COLO829 (cell line): ENCODE data around the gene MSL2.
"Not testable (repeated sequence)": the region's sequence is repeated elsewhere in the genome, so short reads cannot be mapped to it uniquely, and the experiment has no call there.

Source experiments
- DNase-seq: peaks from one replicate; pipeline ENCODE4 v3.0.0; 2012; ENCODE audit warnings: low spot score

Gene MSL2

GRCh38 chr3:136192195-136192594 lies 3.9 kb downstream of the MSL2 start:
- not testable (repeated sequence) for DNase-seq

GRCh38 chr3:136189859-136190617 lies 6.1 kb downstream of the MSL2 start:
- no peak for DNase-seq

- DNase-seq, result no peak
Measured at GRCh38 chr3:136189043-136189442, 7.1 kb downstream of the MSL2 start.

GRCh38 chr3:136187868-136188267 lies 8.3 kb downstream of the MSL2 start:
- no peak for DNase-seq

GRCh38 chr3:136186846-136187245 lies 9.3 kb downstream of the MSL2 start:
- DNase-seq, result no peak

- DNase-seq, result no peak
Measured at GRCh38 chr3:136186344-136186743, 9.8 kb downstream of the MSL2 start.

GRCh38 chr3:136184703-136185102 lies 11.4 kb downstream of the MSL2 start:
- DNase-seq, result no peak

GRCh38 chr3:136181741-136182140 lies 14.4 kb downstream of the MSL2 start:
- no peak for DNase-seq

GRCh38 chr3:136177876-136178275 lies 18.3 kb downstream of the MSL2 start:
- DNase-seq, result no peak

- no peak for DNase-seq
Measured at GRCh38 chr3:136173939-136174490, 22.1 kb downstream of the MSL2 start.

GRCh38 chr3:136171097-136171542 lies 25.0 kb downstream of the MSL2 start:
- no peak for DNase-seq

- DNase-seq, result not testable (repeated sequence)
Measured at GRCh38 chr3:136168236-136168635, 27.9 kb downstream of the MSL2 start.

GRCh38 chr3:136166507-136166906 lies 29.6 kb downstream of the MSL2 start:
- no peak for DNase-seq

- DNase-seq, result not testable (repeated sequence)
Measured at GRCh38 chr3:136163607-136164006, 32.5 kb downstream of the MSL2 start.

- no peak for DNase-seq
Measured at GRCh38 chr3:136162322-136162721, 33.8 kb downstream of the MSL2 start.

GRCh38 chr3:136161516-136161915 lies 34.6 kb downstream of the MSL2 start:
- peak; percentile 24 for DNase-seq

- DNase-seq, result no peak
Measured at GRCh38 chr3:136152963-136153362, 43.2 kb downstream of the MSL2 start.

GRCh38 chr3:136152176-136152843 lies 43.8 kb downstream of the MSL2 start:
- no peak for DNase-seq

- no peak for DNase-seq
Measured at GRCh38 chr3:136151219-136151618, 44.9 kb downstream of the MSL2 start.

GRCh38 chr3:136149667-136150066 lies 46.5 kb downstream of the MSL2 start:
- DNase-seq, result peak; percentile 20

- DNase-seq, result no peak
Measured at GRCh38 chr3:136146981-136147729, 49.0 kb downstream of the MSL2 start.

GRCh38 chr3:136144397-136144796 lies 51.7 kb downstream of the MSL2 start:
- DNase-seq, result not testable (repeated sequence)
